GM19239 (cell line): ENCODE measurements around the gene VARS1.

Experiments
- DNase-seq: peaks from one replicate; pipeline ENCODE4 v3.0.0; 2011; ENCODE audit warnings: low spot score; ENCODE audit not compliant: insufficient read length
- FAIRE-seq: peaks from 2 replicates; lab custom pipeline; 2011; peaks lifted over from hg19 to GRCh38; lab: Jason Lieb, UNC

The VARS1 gene

GRCh38 chr6:31750411-31751022 is 45.0 kb downstream of the VARS1 start:
- DNase-seq (no peak), FAIRE-seq (no peak)

GRCh38 chr6:31749301-31750036 is 46.1 kb downstream of the VARS1 start:
- FAIRE-seq (no peak), DNase-seq (no peak)
